GM10847 (cell line): ENCODE results near the gene NPS.

Source experiments
- POLR2A ChIP-seq: IDR thresholded peaks from 2 replicates; pipeline ENCODE4 v1.6.1; 2011; ENCODE audit not compliant: insufficient read length; ENCODE audit errors: extremely low read depth

NPS gene

GRCh38 chr10:127577376-127578258 lies 28.5 kb downstream of the NPS start:
- TF ChIP-seq POLR2A, result no peak

GRCh38 chr10:127578259-127578960 lies 29.3 kb downstream of the NPS start:
- TF ChIP-seq POLR2A, result no peak

GRCh38 chr10:127578961-127579305 lies 29.8 kb downstream of the NPS start:
- no peak for TF ChIP-seq POLR2A

- no peak for TF ChIP-seq POLR2A
Observed at GRCh38 chr10:127579640-127580039, 30.5 kb downstream of the NPS start.

- no peak for TF ChIP-seq POLR2A
Observed at GRCh38 chr10:127580822-127581221, 31.7 kb downstream of the NPS start.

GRCh38 chr10:127585519-127586023 lies 36.5 kb downstream of the NPS start:
- TF ChIP-seq POLR2A, result no peak

GRCh38 chr10:127587668-127588365 lies 38.7 kb downstream of the NPS start:
- no peak for TF ChIP-seq POLR2A

GRCh38 chr10:127592586-127592985 lies 43.5 kb downstream of the NPS start:
- no peak for TF ChIP-seq POLR2A

- TF ChIP-seq POLR2A, result no peak
Observed at GRCh38 chr10:127600479-127600878, 51.4 kb downstream of the NPS start.
